Osteoblast (primary cell): ENCODE measurements around the gene THSD7A. TPM values are rescaled to one million over a fixed set of nuclear protein-coding genes. Genes with fewer than 3 reads are reported as not detected.
A peak's percentile ranks its signal among the peaks of the same experiment; 100 is the strongest.

ENCODE experiments used
- DNase-seq: peaks from one replicate; pipeline ENCODE4 v3.0.0; 2011; ENCODE audit warnings: low spot score, mixed read lengths; ENCODE audit not compliant: insufficient read length; ENCODE audit errors: missing footprints
- H2AFZ ChIP-seq: 2 replicates; pipeline ENCODE4 v1.6.0; 2011; ENCODE audit warnings: mild to moderate bottlenecking, low read length
- H3K27ac ChIP-seq: 2 replicates; pipeline ENCODE4 v1.5.1; 2011; ENCODE audit warnings: mild to moderate bottlenecking, low read depth, low read length, moderate library complexity
- H3K27me3 ChIP-seq: 2 replicates; pipeline ENCODE4 v1.6.0; 2012; ENCODE audit warnings: mild to moderate bottlenecking, control low read depth, inconsistent platforms, low read length, moderate library complexity; ENCODE audit not compliant: insufficient read depth
- H3K36me3 ChIP-seq: 2 replicates; pipeline ENCODE4 v1.5.1; 2011; ENCODE audit warnings: mild to moderate bottlenecking, low read length, control low read depth, moderate library complexity; ENCODE audit not compliant: insufficient read depth
- H3K4me1 ChIP-seq: 2 replicates; pipeline ENCODE4 v1.5.1; 2011; ENCODE audit warnings: mild to moderate bottlenecking, low read length, control low read depth, moderate library complexity; ENCODE audit not compliant: insufficient read depth
- H3K4me2 ChIP-seq: 2 replicates; pipeline ENCODE4 v1.6.0; 2011; ENCODE audit warnings: mild to moderate bottlenecking, low read length; ENCODE audit not compliant: insufficient read depth
- H3K4me3 ChIP-seq: fragments of 200-600 bp; sonication (generic); 3 replicates; pipeline ENCODE4 v1.5.1; 2012; ENCODE audit warnings: mild to moderate bottlenecking, low read length, inconsistent platforms; ENCODE audit not compliant: insufficient read depth
- H3K79me2 ChIP-seq: 2 replicates; pipeline ENCODE4 v1.6.0; 2012; ENCODE audit warnings: mild to moderate bottlenecking, low read length, control low read depth, inconsistent platforms; ENCODE audit not compliant: insufficient read depth
- H3K9me3 ChIP-seq: 2 replicates; pipeline ENCODE4 v1.5.1; 2011; ENCODE audit warnings: low read depth, low read length, control low read depth
- H4K20me1 ChIP-seq: 2 replicates; pipeline ENCODE4 v1.6.0; 2012; ENCODE audit warnings: mild to moderate bottlenecking, low read length, control low read depth; ENCODE audit not compliant: insufficient read depth
- total RNA-seq: library from RNA; depleted of rRNA; stranded (reverse); fragments of >200 nt; gene quantifications from 2 replicates; pipeline ENCODE4 v1.2.3, GENCODE V29; 2012
- TF ChIP-seq, protein P1 (sequence below): IDR thresholded peaks from 2 replicates; pipeline ENCODE4 v1.5.1; 2011; ENCODE audit warnings: mild to moderate bottlenecking, low read depth, low read length, moderate library complexity; ENCODE audit errors: extremely low read depth

THSD7A gene
- total RNA-seq, 1 donor, result under 0.01 TPM

DNA sequence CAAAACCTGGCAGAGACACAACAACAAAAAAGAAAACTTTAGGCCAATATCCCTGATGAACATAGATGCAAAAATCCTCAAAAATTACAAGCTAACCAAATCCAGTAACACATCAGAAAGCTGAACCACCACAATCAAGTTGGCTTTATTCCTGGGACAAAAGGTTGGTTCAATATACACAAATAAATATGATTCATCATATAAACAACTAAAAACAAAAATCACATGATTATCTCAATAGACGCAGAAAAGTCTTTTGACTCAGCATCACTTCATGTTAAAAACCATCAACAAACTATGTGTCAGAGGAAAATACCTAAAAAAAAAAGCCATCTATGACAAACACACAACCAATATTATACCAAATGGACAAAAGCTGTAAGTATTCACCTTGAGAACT, 283.5 kb downstream of the THSD7A start:
- no peak overlapping the region for H3K4me2 ChIP-seq
- H2AFZ ChIP-seq, result no peak overlapping the region
- H3K79me2 ChIP-seq, result no peaks in the 10 kb centered on the region
- H4K20me1 ChIP-seq, result no peaks in the 10 kb centered on the region
- H3K27me3 ChIP-seq, result no peaks in the 10 kb centered on the region
- TF ChIP-seq, protein P1, sequence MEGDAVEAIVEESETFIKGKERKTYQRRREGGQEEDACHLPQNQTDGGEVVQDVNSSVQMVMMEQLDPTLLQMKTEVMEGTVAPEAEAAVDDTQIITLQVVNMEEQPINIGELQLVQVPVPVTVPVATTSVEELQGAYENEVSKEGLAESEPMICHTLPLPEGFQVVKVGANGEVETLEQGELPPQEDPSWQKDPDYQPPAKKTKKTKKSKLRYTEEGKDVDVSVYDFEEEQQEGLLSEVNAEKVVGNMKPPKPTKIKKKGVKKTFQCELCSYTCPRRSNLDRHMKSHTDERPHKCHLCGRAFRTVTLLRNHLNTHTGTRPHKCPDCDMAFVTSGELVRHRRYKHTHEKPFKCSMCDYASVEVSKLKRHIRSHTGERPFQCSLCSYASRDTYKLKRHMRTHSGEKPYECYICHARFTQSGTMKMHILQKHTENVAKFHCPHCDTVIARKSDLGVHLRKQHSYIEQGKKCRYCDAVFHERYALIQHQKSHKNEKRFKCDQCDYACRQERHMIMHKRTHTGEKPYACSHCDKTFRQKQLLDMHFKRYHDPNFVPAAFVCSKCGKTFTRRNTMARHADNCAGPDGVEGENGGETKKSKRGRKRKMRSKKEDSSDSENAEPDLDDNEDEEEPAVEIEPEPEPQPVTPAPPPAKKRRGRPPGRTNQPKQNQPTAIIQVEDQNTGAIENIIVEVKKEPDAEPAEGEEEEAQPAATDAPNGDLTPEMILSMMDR, result no peak
- no peak overlapping the region for H3K4me3 ChIP-seq
- H3K9me3 ChIP-seq, result no peaks in the 10 kb centered on the region
- H3K27ac ChIP-seq, result no peak overlapping the region
- DNase-seq, result no peak
- no peaks in the 10 kb centered on the region for H3K36me3 ChIP-seq
- H3K4me1 ChIP-seq, result no peaks in the 10 kb centered on the region

DNA sequence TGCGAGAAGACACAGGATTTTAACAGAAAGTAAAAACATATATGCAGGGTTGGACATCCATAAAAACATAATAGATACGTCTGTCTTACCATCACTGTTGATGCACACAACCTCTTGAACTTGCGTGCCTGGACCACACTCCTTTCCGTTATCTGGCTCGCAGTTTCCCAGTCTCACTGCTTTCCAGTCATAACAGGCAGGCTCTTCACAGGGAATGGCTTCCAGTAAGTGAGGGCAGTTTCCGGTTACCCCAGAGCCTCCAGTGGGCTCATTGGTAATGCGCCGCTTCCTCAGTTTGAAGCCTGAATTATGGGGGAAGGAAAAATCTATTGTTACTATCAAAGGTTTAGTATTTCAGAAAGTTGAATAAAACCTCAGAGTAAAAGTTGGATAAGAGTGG, 290.7 kb downstream of the THSD7A start:
- no peaks in the 10 kb centered on the region for H3K9me3 ChIP-seq
- H3K79me2 ChIP-seq, result no peaks in the 10 kb centered on the region
- H3K27me3 ChIP-seq, result no peaks in the 10 kb centered on the region
- no peaks in the 10 kb centered on the region for H4K20me1 ChIP-seq
- H3K27ac ChIP-seq, result no peak overlapping the region
- no peaks in the 10 kb centered on the region for H3K36me3 ChIP-seq
- no peaks in the 10 kb centered on the region for H3K4me1 ChIP-seq
- TF ChIP-seq, protein P1, result no peak
- H3K4me3 ChIP-seq, result no peak overlapping the region
- H3K4me2 ChIP-seq, result no peak overlapping the region
- no peak overlapping the region for H2AFZ ChIP-seq
- DNase-seq, result no peak

DNA sequence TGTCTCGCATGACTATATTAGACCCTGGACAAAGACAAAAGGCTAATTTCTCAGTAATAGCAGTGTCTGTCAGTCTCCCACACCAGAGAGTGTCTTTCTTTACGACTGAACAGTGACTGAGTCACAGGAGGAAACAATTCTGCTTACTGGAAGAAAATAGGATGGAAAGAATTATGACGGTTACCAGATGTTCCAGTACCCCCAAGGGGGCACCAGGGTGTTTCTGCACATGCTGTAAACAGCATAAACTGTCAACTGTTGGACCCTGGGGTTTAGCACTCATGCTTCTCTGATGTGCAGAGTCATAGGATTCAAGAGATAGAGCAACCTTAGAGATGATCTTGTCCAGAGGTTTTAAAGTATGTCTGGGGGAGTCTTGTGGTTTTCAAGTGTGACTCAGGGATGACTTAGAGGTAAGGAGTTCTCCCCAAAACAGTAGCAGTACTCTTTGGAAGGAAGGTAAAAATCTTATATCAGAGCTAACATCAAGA, 291.7 kb downstream of the THSD7A start:
- Histone ChIP-seq H3K4me2 (no peak overlapping the region), H3K9me3 (no peaks in the 10 kb centered on the region), H3K27ac (no peak overlapping the region), H3K4me1 (no peaks in the 10 kb centered on the region), H3K79me2 (no peaks in the 10 kb centered on the region), H2AFZ (no peak overlapping the region), H3K4me3 (no peak overlapping the region), H3K27me3 (no peaks in the 10 kb centered on the region), H3K36me3 (no peaks in the 10 kb centered on the region), H4K20me1 (no peaks in the 10 kb centered on the region)
- TF ChIP-seq, protein P1, result no peak
- peak; percentile 27 for DNase-seq

DNA sequence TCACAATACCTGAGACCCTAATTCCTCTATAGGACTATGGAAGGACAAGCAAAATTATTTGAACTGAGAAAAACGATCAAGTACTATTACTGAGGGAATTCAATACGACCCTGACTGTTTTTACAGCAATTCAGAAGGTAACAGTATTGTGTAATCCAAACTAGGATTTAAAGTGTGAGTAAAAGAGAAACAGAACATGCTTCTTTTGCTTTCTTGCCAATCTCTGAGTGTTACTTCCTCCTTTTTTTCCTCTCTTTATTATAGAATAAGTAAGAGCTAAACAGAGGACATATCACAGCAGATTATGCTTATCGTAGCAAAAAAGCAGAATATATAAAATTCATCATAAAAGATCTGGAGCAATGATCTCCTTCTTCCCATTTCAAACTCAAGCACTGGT, 292.1 kb downstream of the THSD7A start:
- Histone ChIP-seq H3K4me3 (no peak overlapping the region), H3K9me3 (no peaks in the 10 kb centered on the region), H2AFZ (no peak overlapping the region), H3K36me3 (no peaks in the 10 kb centered on the region), H3K79me2 (no peaks in the 10 kb centered on the region), H3K4me2 (no peak overlapping the region), H3K4me1 (no peaks in the 10 kb centered on the region), H3K27me3 (no peaks in the 10 kb centered on the region), H3K27ac (no peak overlapping the region), H4K20me1 (no peaks in the 10 kb centered on the region)
- TF ChIP-seq, protein P1, result no peak
- no peak for DNase-seq
